Neural crest cell (in vitro differentiated cells): ENCODE measurements around the gene CLASP1. TPM values are rescaled to one million over a fixed set of nuclear protein-coding genes. Genes with fewer than 3 reads are reported as not detected.

ENCODE experiments used
- DNase-seq: peaks from one replicate; pipeline ENCODE4 v3.0.0; 2021; ENCODE audit warnings: low read depth, mixed read lengths, low spot score
- H3K27ac Mint-ChIP-seq: one replicate; pipeline ENCODE4 v1.8.0; 2021; ENCODE audit warnings: mild to moderate bottlenecking, mixed read lengths; ENCODE audit not compliant: unreplicated experiment
- H3K27me3 Mint-ChIP-seq: 2 replicates; pipeline ENCODE4 v1.8.0; 2021; ENCODE audit warnings: low read depth, mild to moderate bottlenecking, mixed read lengths
- H3K36me3 Mint-ChIP-seq: 2 replicates; pipeline ENCODE4 v1.8.0; 2021; ENCODE audit warnings: low read depth, mild to moderate bottlenecking, mixed read lengths
- H3K4me1 Mint-ChIP-seq: 2 replicates; pipeline ENCODE4 v1.8.0; 2021; ENCODE audit warnings: mixed read lengths
- H3K4me3 Mint-ChIP-seq: one replicate; pipeline ENCODE4 v1.8.0; 2021; ENCODE audit warnings: mild to moderate bottlenecking, mixed read lengths
- H3K9me3 Mint-ChIP-seq: 2 replicates; pipeline ENCODE4 v1.8.0; 2021; ENCODE audit warnings: mixed read lengths
- total RNA-seq: library from RNA; stranded (reverse); gene quantifications from 2 replicates; pipeline ENCODE4 v1.2.1, GENCODE V29; 2021
- TF ChIP-seq, protein P1 (sequence below): fragments of 200-600 bp; sonication (generic); conservative IDR thresholded peaks from 2 replicates; pipeline ENCODE4 v1.5.0; 2021; ENCODE audit warnings: antibody characterized with exemption, mild to moderate bottlenecking

Gene CLASP1
- total RNA-seq, 1 donor from 2014 or later: 95.8 TPM

DNA sequence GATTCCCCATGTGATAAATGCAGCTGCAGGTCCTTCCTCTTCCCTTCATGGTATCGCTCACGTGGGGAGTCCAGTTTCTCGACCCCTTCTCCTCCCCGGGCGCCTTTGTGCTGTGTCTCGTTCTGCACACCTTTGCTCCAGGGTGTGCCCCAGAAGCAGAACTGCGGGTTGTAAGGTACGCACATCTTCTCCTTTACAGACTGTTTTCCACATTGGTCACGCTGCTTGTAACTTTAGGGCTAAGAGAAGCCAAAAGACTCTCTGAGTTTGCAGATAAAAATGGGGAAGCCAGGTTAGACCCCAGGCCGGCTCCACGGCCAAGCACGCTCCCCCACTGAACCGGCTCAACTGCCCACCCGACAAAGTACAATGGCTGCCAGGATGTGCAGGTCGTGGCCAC lies 318.3 kb downstream of the CLASP1 start:
- Mint-ChIP-seq H3K9me3 (peaks cover 3% of the 10 kb centered on the region), H3K4me3 (no peak overlapping the region), H3K27me3 (no peaks in the 10 kb centered on the region), H3K27ac (no peak overlapping the region), H3K4me1 (no peaks in the 10 kb centered on the region), H3K36me3 (no peaks in the 10 kb centered on the region)
- no peak for DNase-seq
- TF ChIP-seq, protein P1, sequence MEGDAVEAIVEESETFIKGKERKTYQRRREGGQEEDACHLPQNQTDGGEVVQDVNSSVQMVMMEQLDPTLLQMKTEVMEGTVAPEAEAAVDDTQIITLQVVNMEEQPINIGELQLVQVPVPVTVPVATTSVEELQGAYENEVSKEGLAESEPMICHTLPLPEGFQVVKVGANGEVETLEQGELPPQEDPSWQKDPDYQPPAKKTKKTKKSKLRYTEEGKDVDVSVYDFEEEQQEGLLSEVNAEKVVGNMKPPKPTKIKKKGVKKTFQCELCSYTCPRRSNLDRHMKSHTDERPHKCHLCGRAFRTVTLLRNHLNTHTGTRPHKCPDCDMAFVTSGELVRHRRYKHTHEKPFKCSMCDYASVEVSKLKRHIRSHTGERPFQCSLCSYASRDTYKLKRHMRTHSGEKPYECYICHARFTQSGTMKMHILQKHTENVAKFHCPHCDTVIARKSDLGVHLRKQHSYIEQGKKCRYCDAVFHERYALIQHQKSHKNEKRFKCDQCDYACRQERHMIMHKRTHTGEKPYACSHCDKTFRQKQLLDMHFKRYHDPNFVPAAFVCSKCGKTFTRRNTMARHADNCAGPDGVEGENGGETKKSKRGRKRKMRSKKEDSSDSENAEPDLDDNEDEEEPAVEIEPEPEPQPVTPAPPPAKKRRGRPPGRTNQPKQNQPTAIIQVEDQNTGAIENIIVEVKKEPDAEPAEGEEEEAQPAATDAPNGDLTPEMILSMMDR: no peak

DNA sequence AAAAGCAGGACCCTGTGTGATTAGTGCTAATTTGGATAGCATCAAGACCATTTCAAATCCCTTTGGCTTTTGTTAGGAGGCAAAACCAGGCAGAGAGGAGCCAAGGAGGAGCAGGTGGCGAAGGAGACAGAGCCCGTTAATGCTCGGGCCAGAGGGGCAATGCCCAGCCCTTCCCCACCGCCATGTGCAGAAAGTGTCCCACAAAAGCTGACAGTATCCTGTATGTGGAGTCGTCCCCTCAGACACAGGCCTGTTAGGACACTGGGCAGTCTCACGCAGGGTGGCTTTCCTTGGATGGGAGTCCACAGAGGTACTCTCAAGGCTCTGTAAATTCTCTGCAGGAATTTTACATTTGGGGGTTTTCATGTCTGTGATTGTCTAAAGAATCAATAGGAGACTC lies 319.5 kb downstream of the CLASP1 start:
- no peaks in the 10 kb centered on the region for H3K4me1 Mint-ChIP-seq
- TF ChIP-seq, protein P1: no peak
- no peaks in the 10 kb centered on the region for H3K27me3 Mint-ChIP-seq
- peaks cover 7% of the 10 kb centered on the region for H3K9me3 Mint-ChIP-seq
- no peak for DNase-seq
- H3K36me3 Mint-ChIP-seq: no peaks in the 10 kb centered on the region
- no peak overlapping the region for H3K27ac Mint-ChIP-seq
- H3K4me3 Mint-ChIP-seq: no peak overlapping the region

DNA sequence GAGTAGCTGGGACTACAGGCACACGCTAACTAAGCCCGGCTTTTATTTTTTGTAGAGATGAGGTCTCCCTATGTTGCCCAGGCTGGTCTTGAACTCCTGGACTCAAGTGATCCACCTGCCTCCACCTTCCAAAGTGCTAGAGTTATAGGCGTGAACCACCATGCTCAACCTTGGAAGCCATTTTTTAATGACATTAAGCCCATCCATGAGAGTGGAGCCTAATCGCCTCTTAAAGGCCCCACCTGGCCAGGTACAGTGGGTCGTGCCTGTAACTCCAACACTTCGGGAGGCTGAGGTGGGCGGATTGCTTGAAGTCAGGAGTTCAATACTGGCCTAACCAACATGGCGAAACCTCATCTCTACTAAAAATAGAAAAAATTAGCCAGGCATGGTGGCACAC lies 322.6 kb downstream of the CLASP1 start:
- H3K27me3 Mint-ChIP-seq: no peaks in the 10 kb centered on the region
- no peak overlapping the region for H3K4me3 Mint-ChIP-seq
- peaks cover 7% of the 10 kb centered on the region for H3K9me3 Mint-ChIP-seq
- H3K4me1 Mint-ChIP-seq: no peaks in the 10 kb centered on the region
- H3K36me3 Mint-ChIP-seq: no peaks in the 10 kb centered on the region
- H3K27ac Mint-ChIP-seq: no peak overlapping the region
- TF ChIP-seq, protein P1: no peak
- DNase-seq: no peak

- Mint-ChIP-seq H3K27ac (no peak overlapping the region), H3K9me3 (peaks cover 7% of the 10 kb centered on the region), H3K4me1 (no peaks in the 10 kb centered on the region), H3K36me3 (no peaks in the 10 kb centered on the region), H3K27me3 (no peaks in the 10 kb centered on the region), H3K4me3 (no peak overlapping the region)
- no peak for DNase-seq
- TF ChIP-seq, protein P1: no peak
Observed at GRCh38 chr2:121324601-121325000, 324.7 kb downstream of the CLASP1 start.

DNA sequence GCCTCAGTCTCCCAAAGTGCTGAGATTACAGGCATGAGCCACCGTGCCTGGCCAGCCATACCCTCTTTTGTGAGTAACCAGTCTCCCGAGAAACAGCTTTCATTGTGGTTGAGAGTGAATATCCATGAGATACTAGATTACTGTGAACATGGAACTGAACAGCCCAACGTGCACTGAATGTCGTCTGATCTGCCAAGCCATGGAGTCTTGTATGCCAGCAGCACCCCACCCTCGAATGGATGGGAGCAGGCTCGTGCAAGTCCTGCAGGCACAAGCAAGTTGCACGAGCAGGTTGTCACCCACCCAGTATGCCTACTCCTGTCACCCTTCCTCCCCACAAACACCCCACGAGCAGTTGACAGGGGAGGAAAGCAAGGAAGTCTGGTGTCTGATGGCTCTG lies 327.8 kb downstream of the CLASP1 start:
- Mint-ChIP-seq H3K36me3 (no peaks in the 10 kb centered on the region), H3K4me3 (no peak overlapping the region), H3K27me3 (no peaks in the 10 kb centered on the region), H3K4me1 (peaks cover 5% of the 10 kb centered on the region), H3K9me3 (peaks cover 7% of the 10 kb centered on the region), H3K27ac (no peak overlapping the region)
- TF ChIP-seq, protein P1: no peak
- DNase-seq: no peak

DNA sequence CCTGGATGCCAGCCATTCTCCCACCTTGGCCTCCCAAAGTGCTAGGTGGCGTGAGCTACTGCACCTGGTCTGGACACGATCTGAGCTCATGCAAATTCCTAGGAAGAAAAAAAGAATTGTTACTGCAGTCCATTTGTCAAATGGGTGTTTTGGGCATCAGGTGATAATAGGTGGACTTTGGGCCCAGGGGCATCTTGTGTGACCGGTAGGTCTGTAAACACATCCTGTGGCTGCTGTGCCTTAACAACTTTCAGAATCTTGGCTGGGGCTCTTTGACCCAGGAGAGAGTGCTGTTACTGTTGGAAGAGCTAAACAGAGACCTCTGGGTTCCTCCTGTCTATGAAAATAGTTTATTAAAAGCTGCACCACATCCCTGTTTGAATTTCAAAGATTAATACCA lies 329.3 kb downstream of the CLASP1 start:
- peaks cover 5% of the 10 kb centered on the region for H3K4me1 Mint-ChIP-seq
- H3K9me3 Mint-ChIP-seq: no peaks in the 10 kb centered on the region
- no peak for DNase-seq
- no peaks in the 10 kb centered on the region for H3K27me3 Mint-ChIP-seq
- H3K27ac Mint-ChIP-seq: peak overlapping the region; percentile 6
- H3K4me3 Mint-ChIP-seq: no peak overlapping the region
- no peaks in the 10 kb centered on the region for H3K36me3 Mint-ChIP-seq
- TF ChIP-seq, protein P1: no peak
